DND-41 (cell line): ENCODE measurements around the gene SCN7A.

Source experiments
- CTCF ChIP-seq: IDR thresholded peaks from 2 replicates; pipeline ENCODE4 v1.5.1; 2012; ENCODE audit warnings: borderline replicate concordance, low read length, moderate library complexity, mild to moderate bottlenecking; ENCODE audit not compliant: poor library complexity, severe bottlenecking; ENCODE audit errors: extremely low read depth
- EZH2 ChIP-seq: IDR thresholded peaks from 3 replicates; pipeline ENCODE4 v1.6.1; 2012; ENCODE audit warnings: borderline replicate concordance, low read depth, mild to moderate bottlenecking, moderate library complexity, low read length, inconsistent platforms; ENCODE audit not compliant: severe bottlenecking

GRCh38 chr2:166376873-166377272, 117.2 kb downstream of the SCN7A start:
- TF ChIP-seq CTCF (no peak), EZH2 (no peak)
